ENCODE results near the gene CD68. TPM values are rescaled to one million over a fixed set of nuclear protein-coding genes. Genes with fewer than 3 reads are reported as not detected.

The CD68 gene
- polyA plus RNA-seq (ENCODE audit: insufficient read length in 12 of 12), result 100 to 1,000 TPM in 1 of 12 donors, 10 to 100 TPM in 10, not detected in 1; 16.8 to 222 (median 25.6) TPM
- long read RNA-seq, donor 1, transcript CD68-201 (6 exons, 1,878 nt), result major isoform, 60 of 347 reads
- long read RNA-seq, donor 1, transcript CD68-202 (6 exons, 1,771 nt), result minor isoform, 6 of 347 reads
- long read RNA-seq, donor 1, transcript CD68-203 (3 exons, 891 nt), result minor isoform, 6 of 347 reads
- long read RNA-seq, donor 1, partial matches to known transcripts, result 269 of 347 reads
- long read RNA-seq, donor 1, other reads (novel, unspliced or antisense), result 6 of 347 reads
- long read RNA-seq, donor 2, transcript CD68-201 (6 exons, 1,878 nt), result major isoform, 11 of 19 reads
- long read RNA-seq, donor 2, partial matches to known transcripts, result 5 of 19 reads
- long read RNA-seq, donor 2, other reads (novel, unspliced or antisense), result 0 of 19 reads
- long read RNA-seq, donor 3, partial matches to known transcripts, result 5 of 8 reads
- long read RNA-seq, donor 3, other reads (novel, unspliced or antisense), result 0 of 8 reads
- long read RNA-seq, donor 4, result 0 reads
- long read RNA-seq, donor 5, transcript CD68-201 (6 exons, 1,878 nt), result major isoform, 8 of 11 reads
- long read RNA-seq, donor 5, partial matches to known transcripts, result 0 of 11 reads
- long read RNA-seq, donor 5, other reads (novel, unspliced or antisense), result 0 of 11 reads
- long read RNA-seq, donor 6, transcript CD68-201 (6 exons, 1,878 nt), result major isoform, 5 of 6 reads
- long read RNA-seq, donor 6, partial matches to known transcripts, result 0 of 6 reads
- long read RNA-seq, donor 6, other reads (novel, unspliced or antisense), result 0 of 6 reads
- long read RNA-seq, donor 7, transcript CD68-201 (6 exons, 1,878 nt), result major isoform, 5 of 5 reads
- long read RNA-seq, donor 7, partial matches to known transcripts, result 0 of 5 reads
- long read RNA-seq, donor 7, other reads (novel, unspliced or antisense), result 0 of 5 reads
- long read RNA-seq, donor 8, transcript CD68-201 (6 exons, 1,878 nt), result major isoform, 5 of 23 reads
- long read RNA-seq, donor 8, partial matches to known transcripts, result 18 of 23 reads
- long read RNA-seq, donor 8, other reads (novel, unspliced or antisense), result 0 of 23 reads
- long read RNA-seq, donor 9, transcript CD68-201 (6 exons, 1,878 nt), result major isoform, 6 of 13 reads
- long read RNA-seq, donor 9, partial matches to known transcripts, result 5 of 13 reads
- long read RNA-seq, donor 9, other reads (novel, unspliced or antisense), result 0 of 13 reads
- long read RNA-seq, donor 10, partial matches to known transcripts, result 0 of 5 reads
- long read RNA-seq, donor 10, other reads (novel, unspliced or antisense), result 0 of 5 reads
- long read RNA-seq, donor 11, partial matches to known transcripts, result 8 of 12 reads
- long read RNA-seq, donor 11, other reads (novel, unspliced or antisense), result 0 of 12 reads

GRCh38 chr17:7579001-7579833 lies at the start of gene CD68:
CD68 (plus strand) TSS chr17:7579638; CDS start chr17:7579678, 40 bp downstream.
- DNase-seq, result no peak

GRCh38 chr17:7530023-7530900 lies 49.2 kb upstream of the CD68 start:
- DNase-seq, result no peak

GRCh38 chr17:7538050-7538449 lies 41.4 kb upstream of the CD68 start:
- DNase-seq, result no peak

GRCh38 chr17:7538891-7539545 lies 40.4 kb upstream of the CD68 start:
- no peak for DNase-seq

- no peak for DNase-seq
These were observed 38.3 kb upstream of the CD68 start for GRCh38 chr17:7541074-7541621.

GRCh38 chr17:7544911-7545310 lies 34.5 kb upstream of the CD68 start:
- no peak for DNase-seq

- DNase-seq, result no peak
These were observed 30.6 kb upstream of the CD68 start, which contains the start of gene TNFSF12 for GRCh38 chr17:7548585-7549400. TNFSF12 (plus strand) TSS chr17:7549058; CDS start chr17:7549154, 96 bp downstream.

GRCh38 chr17:7549401-7550055 lies 29.9 kb upstream of the CD68 start:
- no peak for DNase-seq

- DNase-seq, result no peak
These were observed 29.1 kb upstream of the CD68 start for GRCh38 chr17:7550344-7550743.

- DNase-seq, result no peak
These were observed 28.0 kb upstream of the CD68 start for GRCh38 chr17:7551396-7551795.

- DNase-seq, result no peak
These were observed 26.8 kb upstream of the CD68 start for GRCh38 chr17:7552621-7553051.

- DNase-seq, result no peak
These were observed 26.1 kb upstream of the CD68 start for GRCh38 chr17:7553356-7553755.

GRCh38 chr17:7555320-7555948 lies 24.0 kb upstream of the CD68 start:
- DNase-seq, result no peak

- no peak for DNase-seq
These were observed 22.8 kb upstream of the CD68 start for GRCh38 chr17:7556627-7557026.

- DNase-seq, result no peak
These were observed 22.2 kb upstream of the CD68 start for GRCh38 chr17:7557147-7557764.

Data from muscle of arm (tissue), 14 donors.